GM23338 (cell line): Measurements from ENCODE around the gene PRR12. TPM values are rescaled to one million over a fixed set of nuclear protein-coding genes. Genes with fewer than 3 reads are reported as not detected.
A peak's percentile ranks its signal among the peaks of the same experiment; 100 is the strongest.

Experiments used
- ATAC-seq: fragments of 200-7000 bp; cut with Tn5 transposase; 3 replicates; pipeline ENCODE4 v1.9.1; 2020
- DNase-seq: peaks from one replicate; pipeline ENCODE4 v3.0.0-alpha.2; 2015; ENCODE audit warnings: low spot score
- H2AFZ ChIP-seq: fragments of 200-600 bp; sonication (generic); 2 replicates; pipeline ENCODE4 v1.8.0; 2016; ENCODE audit warnings: antibody characterized with exemption, mild to moderate bottlenecking, moderate library complexity
- H3F3A ChIP-seq: fragments of 200-600 bp; sonication (generic); replicated peaks from 2 replicates; pipeline ENCODE4 v1.8.0; 2017; ENCODE audit warnings: antibody characterized with exemption, mixed run types, low read depth
- H3K27ac ChIP-seq: fragments of 200-600 bp; sonication (generic); 2 replicates; pipeline ENCODE4 v1.6.1; 2016; ENCODE audit warnings: low read depth
- H3K27me3 ChIP-seq: fragments of 200-600 bp; sonication (generic); 2 replicates; pipeline ENCODE4 v1.8.0; 2016; ENCODE audit warnings: mild to moderate bottlenecking, mixed run types, moderate library complexity; ENCODE audit not compliant: insufficient read depth
- H3K36me3 ChIP-seq: fragments of 200-600 bp; sonication (generic); 2 replicates; pipeline ENCODE4 v1.8.0; 2016; ENCODE audit warnings: mild to moderate bottlenecking; ENCODE audit not compliant: insufficient read depth
- H3K4me1 ChIP-seq: fragments of 200-600 bp; sonication (generic); 2 replicates; pipeline ENCODE4 v1.8.0; 2016; ENCODE audit warnings: mild to moderate bottlenecking, moderate library complexity; ENCODE audit not compliant: insufficient read depth
- H3K4me2 ChIP-seq: fragments of 200-600 bp; sonication (generic); 2 replicates; pipeline ENCODE4 v1.7.1; 2017; ENCODE audit warnings: mixed run types
- H3K4me3 ChIP-seq: fragments of 200-600 bp; sonication (generic); 2 replicates; pipeline ENCODE4 v1.6.1; 2016; ENCODE audit warnings: mixed run types
- H3K79me2 ChIP-seq: fragments of 200-600 bp; sonication (generic); replicated peaks from 2 replicates; pipeline ENCODE4 v1.8.0; 2017; ENCODE audit warnings: mild to moderate bottlenecking; ENCODE audit not compliant: insufficient read depth
- H3K9me2 ChIP-seq: fragments of 200-600 bp; sonication (generic); 2 replicates; pipeline ENCODE4 v1.8.0; 2017; ENCODE audit not compliant: insufficient read depth
- H4K20me1 ChIP-seq: fragments of 200-600 bp; sonication (generic); replicated peaks from 2 replicates; pipeline ENCODE4 v1.8.0; 2017; ENCODE audit warnings: mild to moderate bottlenecking; ENCODE audit not compliant: insufficient read depth
- H3K27ac Mint-ChIP-seq: 2 replicates; pipeline ENCODE4 v1.8.0; 2020; ENCODE audit warnings: inconsistent platforms, mild to moderate bottlenecking, moderate library complexity, mixed read lengths
- H3K27me3 Mint-ChIP-seq: 3 replicates; pipeline ENCODE4 v1.8.0; 2022; ENCODE audit warnings: low read depth, mild to moderate bottlenecking, moderate library complexity, mixed read lengths, inconsistent platforms; ENCODE audit not compliant: insufficient read depth, poor library complexity
- H3K36me3 Mint-ChIP-seq: 3 replicates; pipeline ENCODE4 v1.8.0; 2021; ENCODE audit warnings: low read depth, mild to moderate bottlenecking, inconsistent platforms, moderate library complexity, mixed read lengths
- H3K4me1 Mint-ChIP-seq: 3 replicates; pipeline ENCODE4 v1.8.0; 2020; ENCODE audit warnings: mild to moderate bottlenecking, inconsistent platforms, mixed read lengths
- H3K4me3 Mint-ChIP-seq: 3 replicates; pipeline ENCODE4 v1.8.0; 2021; ENCODE audit warnings: moderate library complexity, mild to moderate bottlenecking, inconsistent platforms, mixed read lengths
- H3K9me3 Mint-ChIP-seq: 3 replicates; pipeline ENCODE4 v1.8.0; 2020; ENCODE audit warnings: moderate library complexity, mild to moderate bottlenecking, inconsistent platforms, mixed read lengths
- CTCF ChIP-seq, 2 experiments: fragments of 200-600 bp in 1 of 2; sonication (generic) in 1 of 2; conservative IDR thresholded peaks; 2 replicates each; pipeline versions ENCODE4 v1.5.1 to v1.6.1; 2016 to 2017; ENCODE audit warnings: antibody characterized with exemption in 2 of 2, low read depth in 2 of 2, mild to moderate bottlenecking in 2 of 2, moderate library complexity in 1 of 2
- JUNB ChIP-seq: IDR thresholded peaks from one replicate; pipeline ENCODE4 v1.6.1; 2016; ENCODE audit warnings: antibody characterized with exemption; ENCODE audit not compliant: unreplicated experiment
- NANOG ChIP-seq: IDR thresholded peaks from 2 replicates; pipeline ENCODE4 v1.6.1; 2016; ENCODE audit warnings: antibody characterized with exemption, borderline replicate concordance
- POLR2AphosphoS5 ChIP-seq: IDR thresholded peaks from 2 replicates; pipeline ENCODE4 v1.6.1; 2016; ENCODE audit warnings: antibody characterized with exemption, low read depth
- polyA plus RNA-seq: library from polyadenylated mRNA; unstranded; fragments of >200 nt; fragmentation: Nextera tagmentation; extraction: Ambion mirVana; gene quantifications from 2 replicates; pipeline ENCODE4 v1.2.1, GENCODE V29; 2016
- total RNA-seq: library from RNA; depleted of rRNA; stranded (reverse); fragments of >200 nt; shearing (Covaris generic); gene quantifications from 2 replicates; pipeline ENCODE4 v1.2.3, GENCODE V29; 2014
- TF ChIP-seq, protein P1 (sequence below): IDR thresholded peaks from one replicate; pipeline ENCODE4 v1.6.1; 2018; ENCODE audit warnings: antibody characterized with exemption; ENCODE audit not compliant: unreplicated experiment

PRR12 gene
- total and polyA plus RNA-seq, 2 experiments from 2014 or later, result 8.6 to 41.6 TPM

GRCh38 chr19:49588365-49589122 is 2.4 kb upstream of the PRR12 start:
- H3K4me3 ChIP-seq, result no peak overlapping the region
- H3K36me3 ChIP-seq, result no peaks in the 10 kb centered on the region
- ATAC-seq, result no peak
- Mint-ChIP-seq H3K4me1 (peaks cover 11% of the 10 kb centered on the region), H3K4me3 (no peak overlapping the region; the same call in 2 of the 3 replicates), H3K27ac (no peak overlapping the region; the same call in 1 of the 2 replicates), H3K36me3 (peaks cover 12% of the 10 kb centered on the region), H3K27me3 (peaks cover 17% of the 10 kb centered on the region), H3K9me3 (no peaks in the 10 kb centered on the region; the same call in 2 of the 3 replicates)
- TF ChIP-seq NANOG, result no peak
- TF ChIP-seq, protein P1, sequence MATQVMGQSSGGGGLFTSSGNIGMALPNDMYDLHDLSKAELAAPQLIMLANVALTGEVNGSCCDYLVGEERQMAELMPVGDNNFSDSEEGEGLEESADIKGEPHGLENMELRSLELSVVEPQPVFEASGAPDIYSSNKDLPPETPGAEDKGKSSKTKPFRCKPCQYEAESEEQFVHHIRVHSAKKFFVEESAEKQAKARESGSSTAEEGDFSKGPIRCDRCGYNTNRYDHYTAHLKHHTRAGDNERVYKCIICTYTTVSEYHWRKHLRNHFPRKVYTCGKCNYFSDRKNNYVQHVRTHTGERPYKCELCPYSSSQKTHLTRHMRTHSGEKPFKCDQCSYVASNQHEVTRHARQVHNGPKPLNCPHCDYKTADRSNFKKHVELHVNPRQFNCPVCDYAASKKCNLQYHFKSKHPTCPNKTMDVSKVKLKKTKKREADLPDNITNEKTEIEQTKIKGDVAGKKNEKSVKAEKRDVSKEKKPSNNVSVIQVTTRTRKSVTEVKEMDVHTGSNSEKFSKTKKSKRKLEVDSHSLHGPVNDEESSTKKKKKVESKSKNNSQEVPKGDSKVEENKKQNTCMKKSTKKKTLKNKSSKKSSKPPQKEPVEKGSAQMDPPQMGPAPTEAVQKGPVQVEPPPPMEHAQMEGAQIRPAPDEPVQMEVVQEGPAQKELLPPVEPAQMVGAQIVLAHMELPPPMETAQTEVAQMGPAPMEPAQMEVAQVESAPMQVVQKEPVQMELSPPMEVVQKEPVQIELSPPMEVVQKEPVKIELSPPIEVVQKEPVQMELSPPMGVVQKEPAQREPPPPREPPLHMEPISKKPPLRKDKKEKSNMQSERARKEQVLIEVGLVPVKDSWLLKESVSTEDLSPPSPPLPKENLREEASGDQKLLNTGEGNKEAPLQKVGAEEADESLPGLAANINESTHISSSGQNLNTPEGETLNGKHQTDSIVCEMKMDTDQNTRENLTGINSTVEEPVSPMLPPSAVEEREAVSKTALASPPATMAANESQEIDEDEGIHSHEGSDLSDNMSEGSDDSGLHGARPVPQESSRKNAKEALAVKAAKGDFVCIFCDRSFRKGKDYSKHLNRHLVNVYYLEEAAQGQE, result no peak
- no peak overlapping the region for H3K27ac ChIP-seq
- no peaks in the 10 kb centered on the region for H3K9me2 ChIP-seq
- DNase-seq, result no peak
- no peak overlapping the region for H3K4me2 ChIP-seq
- no peaks in the 10 kb centered on the region for H4K20me1 ChIP-seq
- peaks cover 13% of the 10 kb centered on the region; the same call in 1 of the 2 replicates for H3K4me1 ChIP-seq
- no peak overlapping the region for H2AFZ ChIP-seq
- no peaks in the 10 kb centered on the region for H3K27me3 ChIP-seq
- H3K79me2 ChIP-seq, result peaks cover 16% of the 10 kb centered on the region
- H3F3A ChIP-seq, result peaks cover 20% of the 10 kb centered on the region

GRCh38 chr19:49589502-49589905 is 1.5 kb upstream of the PRR12 start:
- H3K4me3 ChIP-seq, result peak overlapping the region; percentile 30; the same call in 1 of the 2 replicates
- H3K27ac ChIP-seq, result peak overlapping the region; percentile 85
- Mint-ChIP-seq H3K4me3 (peak overlapping the region; percentile 49; the same call in 2 of the 3 replicates), H3K36me3 (peaks cover 21% of the 10 kb centered on the region), H3K4me1 (peaks cover 18% of the 10 kb centered on the region), H3K27ac (peak overlapping the region; percentile 87), H3K27me3 (peaks cover 22% of the 10 kb centered on the region), H3K9me3 (no peaks in the 10 kb centered on the region; the same call in 2 of the 3 replicates)
- peak; percentile 1; the same call in 1 of the 3 replicates for ATAC-seq
- peaks cover 25% of the 10 kb centered on the region for H3K79me2 ChIP-seq
- peaks cover 6% of the 10 kb centered on the region; the same call in 1 of the 2 replicates for H3K36me3 ChIP-seq
- H2AFZ ChIP-seq, result no peak overlapping the region
- no peak for DNase-seq
- H3K9me2 ChIP-seq, result no peaks in the 10 kb centered on the region
- no peaks in the 10 kb centered on the region for H3K27me3 ChIP-seq
- H4K20me1 ChIP-seq, result no peaks in the 10 kb centered on the region; the same call in 1 of the 2 replicates
- H3K4me1 ChIP-seq, result peaks cover 18% of the 10 kb centered on the region
- H3F3A ChIP-seq, result peaks cover 27% of the 10 kb centered on the region
- peak overlapping the region; percentile 62 for H3K4me2 ChIP-seq
- TF ChIP-seq, protein P1, result no peak
- TF ChIP-seq POLR2AphosphoS5, result no peak
- no peak for TF ChIP-seq CTCF (conservative IDR thresholded peaks at IDR 0.05; ENCODE audit: low read depth in 2 of 2)
- no peak for TF ChIP-seq JUNB
